HG02885 (cell line): ENCODE data around the gene PGRMC2.
A peak's percentile ranks its signal among the peaks of the same experiment; 100 is the strongest.
"Not testable (repeated sequence)": the region's sequence is repeated elsewhere in the genome, so short reads cannot be mapped to it uniquely, and the experiment has no call there.

Source experiments
- ATAC-seq: cut with Tn5 transposase; IDR thresholded peaks from one replicate; pipeline ENCODE4 v1.9.1; 2021; ENCODE audit warnings: mild to moderate bottlenecking; ENCODE audit not compliant: unreplicated experiment, poor library complexity

PGRMC2 gene

DNA sequence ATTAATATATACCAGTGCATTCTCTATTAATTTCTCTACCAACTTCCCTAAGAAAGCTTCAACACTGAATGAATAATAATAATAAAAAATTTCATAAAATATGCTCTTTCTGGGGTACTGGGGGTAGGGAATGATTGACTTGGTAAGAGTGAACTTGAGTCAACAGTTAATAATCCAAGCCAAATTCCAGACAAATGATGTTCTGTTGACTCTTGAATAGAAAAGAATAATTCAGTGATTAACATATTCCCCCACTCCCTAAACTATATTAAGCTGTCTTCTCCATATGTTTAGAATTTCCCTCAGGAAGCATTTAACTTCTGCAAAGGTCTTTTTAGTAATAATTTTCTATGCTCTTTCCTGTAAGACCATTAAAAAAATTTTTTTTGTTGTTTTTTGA is 12.3 kb downstream of the PGRMC2 start:
- no peak for ATAC-seq

DNA sequence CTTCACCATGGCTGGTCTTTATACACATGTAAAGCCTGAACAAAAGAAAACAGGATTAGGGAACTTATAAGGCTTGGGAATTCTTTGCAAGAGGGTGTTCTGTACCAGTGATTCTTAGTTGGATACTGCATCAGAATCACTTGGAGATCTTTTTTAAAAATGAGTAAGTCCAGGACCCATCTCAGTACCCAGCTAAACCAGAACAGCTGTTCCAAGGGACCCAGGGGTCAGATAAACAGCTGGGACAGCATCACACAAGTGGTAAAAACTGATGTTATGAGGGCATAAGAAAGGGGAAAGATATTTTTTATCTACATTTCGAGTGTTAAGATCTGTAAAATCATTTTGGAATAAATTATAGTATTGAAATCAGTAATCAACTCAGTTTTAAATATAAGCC is 16.1 kb downstream of the PGRMC2 start:
- ATAC-seq, result no peak

DNA sequence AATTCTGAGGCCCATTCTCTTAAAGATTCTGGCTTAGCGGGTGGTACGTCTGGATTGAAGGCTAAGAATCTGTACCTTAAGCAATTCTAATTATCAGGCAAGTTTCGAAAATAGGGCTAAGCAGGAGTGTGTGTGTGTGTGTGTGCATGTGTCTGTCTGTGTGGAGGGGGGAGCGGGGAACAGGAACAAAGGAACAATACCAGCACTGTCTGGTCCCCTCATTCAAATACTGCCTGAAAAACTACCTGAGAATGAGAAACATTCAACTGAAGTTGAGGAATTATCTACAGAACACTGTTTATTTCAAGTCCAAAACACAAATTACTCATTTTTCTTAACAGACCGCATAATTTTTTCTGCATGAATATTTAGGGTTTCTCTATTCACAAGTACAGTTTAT is 18.6 kb downstream of the PGRMC2 start:
- no peak for ATAC-seq

DNA sequence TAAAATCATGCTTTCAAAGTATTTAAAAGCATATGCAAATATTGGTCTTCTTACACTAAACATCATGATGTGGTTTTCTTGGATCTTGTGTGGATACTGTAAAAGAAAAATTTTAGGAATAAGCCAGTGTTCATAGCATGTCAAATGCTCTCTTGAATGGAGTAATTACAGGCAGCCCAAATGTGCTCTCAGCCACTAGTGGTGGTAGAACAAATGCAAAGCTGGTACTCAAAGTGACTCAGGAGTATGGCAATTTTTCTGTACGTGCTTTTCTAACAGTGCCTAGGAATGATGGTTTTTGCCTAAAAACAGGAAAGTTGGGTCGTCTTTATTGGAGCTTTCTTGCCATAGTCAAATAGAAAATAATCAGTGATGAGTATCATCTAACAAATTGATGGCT is 19.9 kb downstream of the PGRMC2 start:
- ATAC-seq, result no peak

DNA sequence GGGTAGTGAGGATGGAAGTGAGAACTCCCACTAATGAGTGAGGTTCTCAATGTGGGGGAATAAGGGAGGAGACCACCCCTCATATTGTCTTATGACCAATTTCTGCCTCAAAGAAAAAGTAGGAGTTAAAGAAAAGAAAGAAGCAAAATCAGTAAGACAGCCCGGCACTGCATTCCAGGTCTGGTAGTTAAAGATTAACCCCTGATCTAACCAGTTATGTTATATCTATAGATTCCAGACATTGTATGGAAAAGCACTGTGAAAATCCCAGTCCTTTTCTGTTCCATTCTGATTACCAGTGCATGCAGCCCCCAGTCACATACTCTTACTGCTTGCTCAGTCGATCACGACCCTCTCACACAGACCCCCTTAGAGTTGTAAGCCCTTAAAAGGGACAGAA is 20.4 kb downstream of the PGRMC2 start:
- not testable (repeated sequence) for ATAC-seq

DNA sequence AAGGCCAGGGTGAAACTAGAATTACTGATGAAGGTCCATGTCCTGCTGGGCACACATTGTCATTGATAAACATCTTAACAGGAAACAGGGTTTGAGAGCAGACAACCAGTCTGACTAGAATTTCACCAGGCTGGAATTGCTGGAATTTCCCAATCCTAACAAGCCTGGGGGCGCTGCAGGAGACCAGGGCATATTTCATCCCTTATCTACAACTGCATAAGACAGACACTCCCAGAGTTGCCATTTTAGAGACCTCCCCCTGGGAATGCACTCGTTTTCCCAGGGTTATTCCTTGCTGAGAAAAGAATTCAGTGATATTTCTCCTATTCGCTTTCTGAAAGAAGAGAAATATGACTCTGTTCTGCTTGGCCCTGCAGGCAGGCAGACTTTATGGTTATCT is 22.1 kb downstream of the PGRMC2 start:
- ATAC-seq, result not testable (repeated sequence)

DNA sequence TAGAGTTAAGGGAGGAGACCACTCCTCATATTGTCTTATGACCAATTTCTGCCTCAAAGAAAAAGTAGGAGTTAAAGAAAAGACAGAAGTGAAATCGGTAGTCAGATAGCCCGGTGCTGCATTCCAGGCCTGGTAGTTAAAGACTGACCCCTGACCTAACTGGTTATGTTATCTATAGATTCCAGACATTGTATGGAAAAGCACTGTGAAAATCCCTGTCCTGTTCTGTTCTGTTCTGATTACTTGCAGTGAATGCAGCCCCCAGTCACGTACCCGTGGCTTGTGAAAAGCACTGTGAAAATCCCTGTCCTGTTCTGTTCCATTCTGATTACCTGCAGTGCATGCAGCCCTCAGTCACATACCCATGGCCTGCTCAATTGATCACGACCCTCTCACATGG is 27.7 kb downstream of the PGRMC2 start:
- not testable (repeated sequence) for ATAC-seq

DNA sequence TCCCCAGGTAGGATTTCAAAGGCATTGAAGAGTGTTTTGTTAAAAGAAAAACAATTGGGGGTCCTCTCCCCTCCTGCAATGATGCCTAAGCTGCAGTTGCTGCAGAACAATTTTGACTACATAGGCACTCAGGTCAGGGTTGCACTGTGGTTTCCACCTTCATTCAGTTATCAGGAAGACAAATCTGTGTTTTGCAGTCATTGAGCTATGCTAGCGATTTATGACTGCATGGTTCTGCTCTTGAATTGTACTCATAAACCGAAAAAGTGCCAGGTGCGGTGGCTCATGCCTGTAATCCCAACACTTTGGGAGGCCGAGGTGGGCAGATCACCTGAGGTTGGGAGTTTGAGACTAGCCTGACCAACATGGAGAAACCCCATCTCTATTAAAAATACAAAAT is 29.4 kb downstream of the PGRMC2 start:
- ATAC-seq, result not testable (repeated sequence)

DNA sequence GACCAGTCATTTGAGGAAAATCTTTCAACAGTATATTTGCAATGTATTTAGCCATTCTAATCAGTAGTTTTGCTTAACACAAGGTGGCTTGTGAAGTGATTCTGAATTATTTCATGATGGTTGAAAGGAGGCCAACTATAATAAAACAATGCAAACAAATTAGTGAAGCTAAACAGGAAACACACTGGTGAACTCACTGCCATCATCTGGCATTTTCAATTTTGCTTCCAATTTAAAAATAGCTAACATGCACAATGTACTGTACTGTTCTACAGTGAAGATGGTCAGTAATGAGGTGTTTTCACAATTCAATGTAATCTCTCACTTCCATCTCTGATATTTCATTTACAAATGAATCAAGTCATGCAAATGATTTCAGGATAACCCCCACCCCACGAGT is 31.1 kb downstream of the PGRMC2 start:
- no peak for ATAC-seq

DNA sequence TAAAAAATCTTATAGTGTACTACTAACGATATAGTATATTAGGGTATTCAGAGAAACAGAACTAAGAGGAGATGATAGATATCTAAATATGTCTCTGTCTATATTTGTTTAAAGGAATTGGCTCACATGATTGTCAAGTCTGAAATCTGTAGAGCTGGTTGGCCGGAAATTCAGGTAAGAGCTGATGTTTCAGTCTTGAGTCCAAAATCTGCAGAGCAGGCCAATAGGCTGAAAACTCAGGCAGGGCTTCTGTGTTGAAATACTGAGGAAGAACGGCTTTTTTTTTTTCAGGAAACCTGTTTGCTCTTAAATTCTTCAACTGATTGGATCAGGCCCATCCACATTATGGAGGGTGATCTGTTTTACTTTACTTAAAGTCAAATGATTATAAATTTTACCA is 31.7 kb downstream of the PGRMC2 start:
- no peak for ATAC-seq

DNA sequence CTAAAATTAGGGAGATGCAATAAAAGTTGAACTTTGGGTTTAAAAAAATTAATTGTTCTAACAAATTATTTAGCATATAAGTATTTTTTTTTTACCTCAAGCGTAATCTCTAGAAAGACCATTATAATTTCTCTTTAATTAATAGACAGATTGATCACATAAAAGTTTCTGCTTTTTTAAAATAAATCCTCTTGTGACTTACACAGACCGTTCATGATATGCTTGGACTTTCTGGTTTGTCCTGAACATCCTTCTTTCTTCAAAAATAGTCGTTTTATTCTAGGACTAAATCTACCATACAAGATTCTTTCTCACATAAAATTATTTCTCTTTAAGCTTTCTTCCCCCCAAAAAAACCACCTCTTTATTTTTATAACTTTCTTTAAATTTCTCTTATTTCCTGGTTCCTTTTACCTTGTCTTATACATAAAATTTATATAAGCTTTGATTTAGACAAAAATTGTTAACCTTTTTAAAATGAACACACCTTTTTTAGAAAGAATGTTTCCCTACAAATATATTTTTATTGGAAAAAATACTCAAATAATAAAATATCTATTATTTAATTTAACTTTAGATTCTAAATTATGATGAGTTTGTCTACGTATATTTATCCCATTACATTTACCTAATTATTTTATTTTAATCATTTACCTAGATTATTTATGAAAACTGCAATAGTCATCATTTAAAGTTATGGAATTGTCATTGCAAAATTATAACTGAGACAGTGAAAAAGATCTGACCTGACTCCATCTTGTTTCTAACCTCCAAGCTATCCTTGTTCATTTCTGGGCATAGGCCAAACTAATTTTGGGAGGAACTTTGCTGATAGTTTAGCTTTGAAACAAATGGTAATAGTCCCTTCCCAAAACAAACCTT is 37.6 kb downstream of the PGRMC2 start:
- ATAC-seq, result no peak

DNA sequence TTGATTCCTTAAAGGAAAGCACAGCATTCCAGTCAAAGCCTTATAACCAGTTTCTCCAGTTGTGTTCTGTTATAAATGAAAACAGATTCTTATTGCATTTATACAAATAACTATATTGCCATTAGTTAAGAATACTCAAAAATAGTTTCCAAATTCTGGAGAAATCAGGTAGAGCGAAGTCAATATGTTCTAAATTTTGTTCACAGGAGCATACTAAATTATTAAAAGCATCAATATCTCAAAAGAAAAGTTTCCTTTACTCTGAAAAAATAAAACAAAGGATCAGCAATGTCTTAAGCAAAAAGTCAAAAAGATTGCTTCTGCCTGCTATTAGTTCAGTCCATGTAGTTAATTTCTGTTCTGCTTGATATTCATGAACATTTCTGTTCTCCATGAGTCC is 39.7 kb downstream of the PGRMC2 start:
- no peak for ATAC-seq

DNA sequence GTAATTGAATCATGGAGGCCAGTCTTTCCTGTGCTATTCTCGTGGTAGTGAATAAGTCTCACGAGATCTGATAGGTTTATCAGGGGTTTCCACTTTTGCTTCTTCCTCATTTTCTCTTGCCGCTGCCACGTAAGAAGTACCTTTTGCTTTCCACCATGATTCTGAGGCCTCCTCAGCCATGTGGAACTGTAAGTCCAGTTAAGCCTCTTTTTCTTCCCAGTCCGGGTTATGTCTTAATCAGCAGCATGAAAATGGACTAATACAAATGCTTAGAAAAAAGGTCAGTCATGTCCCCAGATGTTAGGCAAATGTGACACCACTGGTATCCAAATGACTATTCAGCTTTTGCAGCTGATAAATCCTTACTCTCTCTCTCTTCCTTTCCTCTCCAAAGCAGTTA is 42.2 kb downstream of the PGRMC2 start:
- not testable (repeated sequence) for ATAC-seq

DNA sequence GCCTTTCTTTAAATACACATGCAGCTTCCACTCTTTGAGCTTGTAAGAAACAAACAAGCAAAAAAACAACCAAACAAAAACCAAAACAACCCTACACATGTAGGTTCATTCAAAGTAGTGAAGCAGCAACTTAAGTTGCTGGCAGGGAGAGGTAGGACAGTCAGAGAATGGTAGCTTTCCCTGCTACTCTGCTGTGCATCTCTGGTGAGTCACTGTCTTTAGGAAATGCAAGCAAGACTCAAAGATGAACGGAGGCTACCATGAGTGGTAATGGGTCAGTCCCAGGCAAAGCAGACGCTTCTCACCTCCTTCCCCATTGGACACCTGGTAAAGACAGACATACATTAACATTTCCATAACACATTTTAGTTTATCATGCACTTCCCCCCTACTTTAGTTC is 43.2 kb downstream of the PGRMC2 start:
- ATAC-seq, result no peak

DNA sequence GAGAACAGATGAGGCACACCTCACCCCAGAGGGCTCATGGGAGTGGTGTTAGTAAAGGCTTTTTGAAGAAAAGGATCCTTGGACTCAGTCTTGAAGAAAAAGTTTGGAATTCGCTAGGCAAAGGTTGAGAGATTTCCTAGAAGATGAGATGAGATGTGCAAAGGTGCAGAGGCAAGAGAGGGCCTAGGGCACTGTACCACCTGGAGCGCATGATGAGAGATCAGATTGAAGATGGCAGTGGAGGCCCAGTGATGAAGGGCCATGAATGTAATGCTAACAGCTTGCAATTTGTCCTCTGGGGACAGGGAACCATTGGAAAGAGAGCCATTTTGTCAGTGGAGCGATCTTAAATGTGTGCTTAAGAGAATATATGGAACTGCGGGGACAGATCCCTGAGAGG is 45.0 kb downstream of the PGRMC2 start:
- ATAC-seq, result no peak

DNA sequence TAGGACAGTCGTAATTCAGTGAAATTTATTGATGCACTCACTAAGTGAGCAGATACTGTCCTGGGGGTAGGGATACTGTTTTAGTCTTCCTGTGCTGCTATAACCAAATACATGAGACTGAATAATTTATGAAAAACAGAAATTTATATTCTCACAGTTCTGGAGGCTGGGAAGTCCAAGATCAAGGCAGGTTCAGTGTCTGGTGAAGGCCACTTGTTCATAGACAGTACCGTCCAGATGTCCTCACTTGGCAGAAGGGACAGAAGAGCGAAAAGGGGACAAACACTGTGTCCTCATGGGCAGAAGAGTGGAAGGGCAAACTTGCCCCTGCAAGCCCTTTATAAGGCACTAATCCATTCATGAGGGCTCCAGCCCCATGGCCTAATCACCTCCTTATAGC is 45.6 kb downstream of the PGRMC2 start:
- ATAC-seq, result no peak

DNA sequence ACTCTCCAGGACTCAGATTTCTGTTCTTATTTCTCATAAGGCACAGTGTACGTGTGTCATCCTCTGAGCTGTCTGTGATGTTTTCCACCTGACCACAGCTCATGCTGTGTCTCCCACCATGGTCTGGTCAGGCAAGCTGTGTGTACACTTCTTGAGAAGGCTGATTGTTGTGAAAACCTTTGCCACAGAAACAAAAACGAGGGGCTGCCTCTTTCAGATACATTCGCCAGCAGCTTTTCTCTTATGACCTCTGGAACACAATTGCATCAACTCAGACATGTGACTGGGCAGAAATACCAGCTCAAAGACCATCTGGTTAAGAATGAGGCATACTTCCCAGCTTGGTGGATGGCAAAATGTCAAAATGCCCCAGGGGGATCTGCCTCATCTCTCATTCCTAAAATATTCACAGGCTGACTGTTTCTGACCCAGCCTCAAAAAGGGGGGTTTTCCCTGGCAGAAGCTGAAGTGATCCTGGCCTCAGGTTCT is 46.1 kb downstream of the PGRMC2 start:
- ATAC-seq, result peak; percentile 44

DNA sequence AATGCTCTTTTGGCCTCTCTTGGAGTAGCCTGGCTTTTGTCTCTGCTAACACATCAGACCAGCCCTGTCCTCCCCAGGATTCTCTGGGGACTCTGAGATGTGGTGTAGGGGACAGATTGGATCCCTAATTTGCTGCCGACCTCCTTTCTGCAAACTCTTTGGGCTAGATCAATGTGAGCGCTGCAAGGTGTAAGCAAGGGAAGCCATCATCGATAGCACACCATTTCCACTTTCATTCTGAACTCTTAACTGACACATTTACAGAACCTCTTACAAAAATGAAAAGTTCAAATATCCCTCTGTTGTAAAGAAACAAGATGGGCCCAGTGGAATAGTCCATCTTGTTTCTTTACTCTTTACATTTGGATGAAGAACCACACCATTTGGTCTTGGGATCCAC is 46.6 kb downstream of the PGRMC2 start:
- peak; percentile 58 for ATAC-seq

DNA sequence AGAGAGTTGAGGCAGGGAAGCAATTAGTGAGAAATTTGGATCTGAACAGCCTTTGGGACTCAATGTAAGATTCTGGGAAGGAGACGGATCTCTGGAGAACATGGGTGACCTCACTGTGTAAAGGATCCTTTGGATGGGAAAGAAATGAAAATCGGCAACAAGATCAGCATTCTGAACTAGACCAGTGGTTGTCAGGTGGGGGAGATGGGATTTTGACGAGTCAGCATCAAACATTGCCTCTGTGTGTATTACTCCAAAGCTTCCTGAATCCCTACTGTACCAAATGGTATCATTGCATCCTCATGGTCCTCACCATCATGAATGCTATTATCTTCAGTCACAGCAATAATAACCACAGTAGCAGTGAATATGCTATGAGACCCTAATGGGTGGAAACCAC is 52.8 kb downstream of the PGRMC2 start:
- ATAC-seq, result no peak

DNA sequence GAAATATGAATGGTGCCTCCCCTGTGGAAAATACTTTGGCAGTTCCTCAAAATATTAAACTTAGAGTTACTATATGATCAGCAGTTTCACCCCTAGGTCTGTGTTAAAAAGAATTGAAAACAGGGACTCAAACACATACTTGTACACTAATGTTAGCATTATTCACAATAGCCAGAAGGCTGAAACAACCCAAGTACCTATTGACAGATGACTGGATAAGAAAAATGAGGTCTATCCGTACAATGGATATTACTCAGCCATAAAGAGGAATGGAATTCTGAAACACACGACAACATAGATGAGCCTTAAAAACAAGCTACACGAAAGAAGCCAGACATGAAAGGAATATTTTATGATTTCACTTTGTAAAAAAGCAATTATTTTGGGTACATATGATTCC is 54.9 kb downstream of the PGRMC2 start:
- ATAC-seq, result no peak

DNA sequence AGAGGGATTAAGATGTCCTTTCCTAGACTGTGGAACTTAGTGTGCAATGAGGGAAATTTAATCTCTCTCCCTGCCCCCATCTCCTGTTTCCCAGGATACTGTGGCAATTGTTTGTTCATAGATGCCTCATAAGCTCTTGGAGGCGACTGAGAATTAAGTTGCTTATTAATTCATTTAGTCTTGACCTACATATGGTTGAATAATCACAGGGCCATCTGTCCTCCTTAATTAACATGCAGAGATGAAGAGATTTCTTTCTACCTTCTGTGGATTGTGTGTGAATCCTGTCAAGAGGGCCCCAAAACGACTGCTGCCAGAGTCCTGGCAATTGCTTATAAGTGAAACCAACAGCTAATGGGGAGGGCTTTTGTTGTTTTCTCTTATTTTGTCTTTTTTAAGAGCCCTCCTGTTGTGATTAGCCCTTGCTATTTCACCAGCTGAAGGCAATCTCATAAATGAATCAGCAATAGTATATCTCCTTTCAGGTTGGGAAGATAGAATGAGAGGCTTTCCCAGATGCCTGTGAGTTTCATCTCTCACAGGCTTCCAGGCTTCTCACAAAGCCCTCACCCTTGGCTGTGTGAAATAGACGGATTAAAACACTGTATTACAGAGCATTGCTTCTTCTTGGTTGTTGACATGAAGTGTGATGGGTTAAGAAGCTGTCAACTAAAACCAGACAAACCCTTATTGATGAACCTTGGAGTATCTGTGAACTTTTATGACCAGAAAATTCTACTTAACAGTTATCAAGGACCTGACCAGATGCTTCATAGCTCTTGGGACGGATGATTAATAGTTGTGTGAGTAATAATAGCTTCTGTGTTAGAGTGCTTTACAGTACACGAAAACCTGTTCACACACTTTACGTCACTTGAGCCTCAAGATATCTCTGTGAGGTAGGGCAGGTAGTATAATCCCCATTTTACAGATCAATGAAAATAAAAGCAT is 58.5 kb downstream of the PGRMC2 start:
- ATAC-seq, result no peak
